ENCODE results near the gene WDR43. TPM values are rescaled to one million over a fixed set of nuclear protein-coding genes. Genes with fewer than 3 reads are reported as not detected.

Gene WDR43
- total and polyA plus RNA-seq, 12 donors, result 7.2 to 69.8 (median 31.2) TPM

GRCh38 chr2:28981620-28982376 lies 87.3 kb downstream of the WDR43 start:
- Histone ChIP-seq H3K27me3 (no peaks in the 10 kb centered on the region), H3K4me3 (no peak overlapping the region), H3K27ac (peak overlapping the region in 1 of 5 donors; percentile 40), H3K9me3 (replicated peaks in 1 of 3) (no peaks in the 10 kb centered on the region), H3K36me3 (replicated peaks in 1 of 2) (no peaks in the 10 kb centered on the region), H3K4me1 (replicated peaks in 1 of 2) (no peaks in the 10 kb centered on the region)
- TF ChIP-seq POLR2A (IDR thresholded peaks at IDR 0.05) (no peak), CTCF (IDR thresholded peaks at IDR 0.05) (no peak)
- WGBS, 4 donors, result 72 to 87% (median 85%) methylated on average over 8 to 11 of the region's 11 CpGs
- DNase-seq, result no peak
- intact Hi-C loops (cut with DNase I), result no loop called here

GRCh38 chr2:28982381-28982950 lies 88.0 kb downstream of the WDR43 start:
- Histone ChIP-seq H3K9me3 (replicated peaks in 1 of 3) (no peaks in the 10 kb centered on the region), H3K4me3 (no peak overlapping the region), H3K36me3 (replicated peaks in 1 of 2) (no peaks in the 10 kb centered on the region), H3K4me1 (replicated peaks in 1 of 2) (no peaks in the 10 kb centered on the region), H3K27ac (peak overlapping the region in 1 of 5 donors; percentile 40), H3K27me3 (no peaks in the 10 kb centered on the region)
- TF ChIP-seq CTCF (IDR thresholded peaks at IDR 0.05), result no peak
- no peak for TF ChIP-seq POLR2A (IDR thresholded peaks at IDR 0.05)
- no peak for DNase-seq
- WGBS, 4 donors, result 75 to 93% (median 88%) methylated on average over 8 of the region's 8 CpGs
- intact Hi-C loops (cut with DNase I), result no loop called here

GRCh38 chr2:28986429-28986828 lies 92.0 kb downstream of the WDR43 start:
- no peak for DNase-seq
- 44 to 52% (median 50%) methylated on average over 3 to 4 of the region's 4 CpGs for WGBS, 4 donors
- Histone ChIP-seq H3K4me1 (replicated peaks in 1 of 2) (no peaks in the 10 kb centered on the region), H3K27me3 (no peaks in the 10 kb centered on the region), H3K4me3 (no peak overlapping the region), H3K36me3 (replicated peaks in 1 of 2) (no peaks in the 10 kb centered on the region), H3K9me3 (replicated peaks in 1 of 3) (no peaks in the 10 kb centered on the region), H3K27ac (no peak overlapping the region)
- intact Hi-C loops (cut with DNase I), result no loop called here
- TF ChIP-seq POLR2A (IDR thresholded peaks at IDR 0.05) (no peak), CTCF (IDR thresholded peaks at IDR 0.05) (no peak)

- Histone ChIP-seq H3K4me1 (replicated peaks in 1 of 2) (no peaks in the 10 kb centered on the region), H3K4me3 (no peak overlapping the region), H3K36me3 (replicated peaks in 1 of 2) (no peaks in the 10 kb centered on the region), H3K27me3 (no peaks in the 10 kb centered on the region), H3K9me3 (replicated peaks in 1 of 3) (no peaks in the 10 kb centered on the region), H3K27ac (no peak overlapping the region)
- TF ChIP-seq POLR2A (IDR thresholded peaks at IDR 0.05), result no peak
- TF ChIP-seq CTCF (IDR thresholded peaks at IDR 0.05), result no peak
- DNase-seq, result no peak
- WGBS, 4 donors, result 89 to 100% (median 90%) methylated on average over 5 of the region's 5 CpGs
- intact Hi-C loops (cut with DNase I), result no loop called here
Observed at GRCh38 chr2:28989973-28990372, 95.5 kb downstream of the WDR43 start.

Data from adrenal gland (tissue), 12 donors.